ENCODE measurements around the gene CBFA2T2.

CBFA2T2 gene

DNA sequence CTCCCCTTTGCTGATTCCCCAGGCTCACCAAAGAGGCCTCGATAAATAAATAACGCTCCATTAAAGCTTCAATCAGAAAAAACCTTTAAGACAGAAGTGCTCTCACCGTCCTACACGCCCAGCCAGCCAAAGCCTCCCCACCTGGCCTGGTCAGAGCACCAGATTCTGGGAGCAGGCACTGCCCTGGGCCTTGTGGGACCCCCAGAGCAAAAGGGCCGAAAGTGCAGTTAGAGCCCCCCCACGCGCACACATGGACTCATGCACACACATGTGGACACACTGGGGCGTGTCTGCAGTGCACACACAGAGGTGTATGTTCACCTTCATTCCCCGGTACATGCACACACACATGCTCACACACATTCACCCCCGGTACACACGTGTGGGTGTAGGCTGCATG, 186.2 kb downstream of the CBFA2T2 start:
- no peak for DNase-seq
- intact Hi-C loops (cut with DNase I), result no loop called here

DNA sequence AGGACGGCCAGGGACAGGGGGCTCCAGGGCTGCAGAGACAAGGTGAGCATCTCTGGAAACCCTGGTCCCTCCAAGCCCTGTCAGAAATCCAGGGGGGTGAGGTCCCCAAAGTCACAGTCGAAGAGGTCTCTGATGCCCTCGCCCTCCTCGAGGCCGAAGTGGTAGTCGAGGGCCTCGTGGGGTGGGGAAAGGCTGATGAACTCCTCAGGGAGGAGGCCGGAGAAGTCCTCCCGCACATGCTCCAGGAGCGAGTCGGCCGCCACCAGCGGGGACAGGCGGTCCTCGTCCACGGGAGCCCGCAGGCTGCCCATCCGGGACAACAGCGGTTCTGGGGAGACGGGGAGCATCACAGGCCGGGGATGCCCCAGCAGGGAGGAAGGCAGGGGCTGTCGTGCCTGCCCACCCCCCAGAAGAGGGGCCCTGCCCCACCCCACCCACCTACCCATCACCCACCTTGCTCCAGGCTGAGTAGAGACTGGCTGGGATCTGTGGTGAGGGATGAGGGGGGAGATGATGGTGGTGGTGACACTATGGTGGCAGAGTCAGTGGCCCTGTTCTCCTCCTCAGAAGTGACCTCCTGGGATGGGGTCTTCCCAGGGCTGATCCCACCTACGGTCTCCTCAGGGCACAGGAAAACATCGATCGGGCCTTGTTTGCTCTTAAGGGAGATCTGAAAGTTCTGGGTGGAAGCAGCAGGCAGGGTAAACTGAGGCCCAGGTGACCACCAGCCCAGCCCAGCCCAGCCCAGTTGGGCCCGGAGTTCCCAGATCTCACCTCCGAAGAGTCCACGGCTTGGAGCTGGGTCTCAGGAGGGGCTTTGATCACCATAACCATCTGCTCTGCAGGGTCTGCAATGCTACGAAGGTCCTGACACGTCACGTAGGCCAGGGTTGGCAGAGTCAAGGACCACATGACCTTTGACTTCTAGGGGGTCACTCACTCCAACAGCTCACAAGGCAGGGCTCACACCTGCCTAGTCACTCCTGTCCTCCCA, 187.1 kb downstream of the CBFA2T2 start:
- no peak for DNase-seq
- intact Hi-C loops (cut with DNase I), result no loop called here

DNA sequence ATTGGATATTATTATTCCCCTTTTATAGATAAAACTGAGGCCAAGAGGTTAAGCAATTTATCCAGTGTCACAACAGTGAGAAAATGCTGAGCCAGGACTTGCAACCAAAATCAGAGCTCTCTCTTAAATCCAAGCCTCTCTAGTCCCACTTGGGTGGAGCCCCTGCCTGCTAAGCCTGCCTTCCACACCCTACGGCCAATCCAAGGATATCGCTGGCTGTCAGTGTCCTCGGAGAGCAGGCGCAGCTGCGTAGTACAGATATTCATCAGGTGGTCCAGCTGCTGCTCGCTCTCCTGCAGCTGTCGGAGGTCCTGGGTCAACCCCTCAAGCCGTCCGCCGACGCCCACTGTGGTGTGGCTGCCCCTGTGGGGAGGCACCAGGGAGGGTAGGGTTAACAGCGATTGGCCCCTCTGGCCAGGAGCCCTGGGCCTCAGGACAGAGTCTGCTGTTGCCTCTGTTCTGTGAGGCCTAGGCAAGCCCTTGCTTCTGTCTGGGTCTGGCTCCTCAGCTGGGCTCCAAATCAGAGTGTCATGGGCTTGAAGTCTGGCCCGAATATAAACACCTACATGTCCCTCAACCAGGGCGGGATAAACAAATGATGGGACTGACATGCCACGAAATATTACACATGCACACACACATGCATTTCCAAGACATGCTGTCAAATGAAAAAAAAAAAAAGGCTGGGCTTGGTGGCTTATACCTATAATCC, 188.3 kb downstream of the CBFA2T2 start:
- DNase-seq, result no peak
- intact Hi-C loops (cut with DNase I), result no loop called here

- intact Hi-C loops (cut with DNase I), result no loop called here
- DNase-seq, result no peak
Observed at GRCh38 chr20:33679758-33680485, 190.0 kb downstream of the CBFA2T2 start.

DNA sequence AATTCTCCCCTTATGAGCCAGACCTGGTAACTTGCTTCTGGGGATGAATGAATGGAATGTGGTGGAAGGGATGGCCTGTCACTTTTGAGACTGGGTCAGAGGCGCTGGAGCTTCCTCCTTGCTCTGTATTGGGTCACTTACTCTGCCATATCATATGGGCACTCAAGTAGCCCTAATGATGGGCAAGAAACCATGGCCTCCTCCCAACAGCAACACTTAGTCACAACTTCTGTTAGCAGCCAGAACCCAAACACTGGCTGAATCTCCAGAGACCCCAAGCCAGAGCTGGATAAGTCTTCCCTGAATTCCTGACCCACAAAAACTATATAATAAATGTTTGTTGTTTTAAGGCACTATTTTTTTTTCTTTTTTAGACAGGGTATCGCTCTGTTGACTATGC, 190.8 kb downstream of the CBFA2T2 start:
- no peak for DNase-seq
- intact Hi-C loops (cut with DNase I), result no loop called here

- no peak for DNase-seq
- intact Hi-C loops (cut with DNase I), result no loop called here
Observed at GRCh38 chr20:33681288-33681687, 191.4 kb downstream of the CBFA2T2 start.

- no peak for DNase-seq
- intact Hi-C loops (cut with DNase I), result no loop called here
Observed at GRCh38 chr20:33681728-33682353, 191.9 kb downstream of the CBFA2T2 start.

- no peak for DNase-seq
- intact Hi-C loops (cut with DNase I), result no loop called here
Observed at GRCh38 chr20:33684533-33685327, 194.8 kb downstream of the CBFA2T2 start.

- intact Hi-C loops (cut with DNase I), result loop anchor here (2.0 kb wide), 1 partner anchor 45 kb away; the partner anchor contains the start of gene ZNF341
- DNase-seq, result no peak
Observed at GRCh38 chr20:33685328-33686099, 195.6 kb downstream of the CBFA2T2 start.

DNA sequence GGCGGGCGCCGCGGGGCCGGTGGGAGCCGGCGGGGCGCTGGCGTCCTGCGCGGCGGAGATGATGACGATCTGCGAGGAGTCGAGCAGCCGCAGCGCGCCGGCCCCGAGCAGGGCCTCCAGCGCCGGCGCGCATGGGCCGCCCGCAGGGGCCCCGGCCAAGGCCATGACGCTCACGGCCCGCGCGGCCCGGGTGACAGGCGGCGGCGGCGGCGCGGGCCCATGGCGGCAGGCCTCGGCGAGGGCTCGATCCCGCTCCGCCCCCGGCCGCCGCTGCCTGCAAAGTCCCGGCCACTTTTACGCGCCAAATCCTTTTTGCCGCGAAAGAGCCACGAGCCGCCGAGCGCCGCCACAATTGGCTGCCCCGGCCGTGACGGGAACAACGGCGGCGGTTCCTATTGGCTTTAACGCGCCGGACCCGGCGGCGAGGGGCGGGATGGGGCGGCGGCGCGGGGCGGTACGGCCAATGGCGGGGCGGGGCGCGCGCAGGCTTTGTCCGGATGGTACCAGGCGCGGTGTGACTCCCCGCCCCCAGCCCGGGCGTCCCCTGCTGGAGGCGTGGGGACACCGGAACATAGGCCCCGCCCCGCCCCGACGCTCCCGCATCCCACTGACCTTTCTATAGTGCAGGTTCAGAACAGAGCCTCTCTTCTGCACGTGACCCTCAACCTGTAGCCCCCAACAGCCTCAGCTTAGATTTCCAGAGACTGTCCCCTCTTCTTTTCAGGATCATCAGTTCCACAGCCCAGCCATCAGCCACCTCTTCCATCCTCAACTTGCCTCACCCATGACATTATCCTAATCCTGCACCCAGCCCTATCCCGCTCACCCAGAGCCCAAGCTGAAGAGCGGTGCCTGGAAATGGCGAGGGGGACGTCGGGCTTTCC, 196.4 kb downstream of the CBFA2T2 start, which contains the start of gene E2F1:
E2F1 (minus strand) TSS at position 286 of the 884 bp plus-strand sequence; CDS start at position 165, 121 bp downstream.
- intact Hi-C loops (cut with DNase I), result loop anchor here (2.0 kb wide), 1 partner anchor 44 kb away; the partner anchor contains the start of gene ZNF341
- DNase-seq, result peak; percentile 87 to 99 (median 97)

DNA sequence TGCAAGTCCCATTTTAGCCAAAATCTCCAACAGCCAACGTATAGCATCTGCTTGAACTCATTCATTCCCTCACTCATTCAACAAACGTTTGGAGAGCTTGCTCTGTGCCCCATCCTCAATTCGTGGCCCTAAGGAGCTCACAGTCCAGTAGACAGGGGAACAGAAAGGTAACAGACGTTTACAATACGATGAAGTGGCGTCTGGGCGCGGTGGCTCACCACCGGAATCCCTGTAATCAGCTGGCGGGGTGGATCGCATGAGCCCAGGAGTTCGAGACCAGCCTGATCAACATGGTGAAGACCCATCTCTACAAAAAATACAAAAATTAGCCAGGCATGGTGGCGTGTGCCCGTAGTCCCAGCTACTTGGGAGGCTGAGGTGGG, 197.1 kb downstream of the CBFA2T2 start:
- DNase-seq, result no peak
- intact Hi-C loops (cut with DNase I), result loop anchor here (2.0 kb wide), 1 partner anchor 44 kb away; the partner anchor contains the start of gene ZNF341

DNA sequence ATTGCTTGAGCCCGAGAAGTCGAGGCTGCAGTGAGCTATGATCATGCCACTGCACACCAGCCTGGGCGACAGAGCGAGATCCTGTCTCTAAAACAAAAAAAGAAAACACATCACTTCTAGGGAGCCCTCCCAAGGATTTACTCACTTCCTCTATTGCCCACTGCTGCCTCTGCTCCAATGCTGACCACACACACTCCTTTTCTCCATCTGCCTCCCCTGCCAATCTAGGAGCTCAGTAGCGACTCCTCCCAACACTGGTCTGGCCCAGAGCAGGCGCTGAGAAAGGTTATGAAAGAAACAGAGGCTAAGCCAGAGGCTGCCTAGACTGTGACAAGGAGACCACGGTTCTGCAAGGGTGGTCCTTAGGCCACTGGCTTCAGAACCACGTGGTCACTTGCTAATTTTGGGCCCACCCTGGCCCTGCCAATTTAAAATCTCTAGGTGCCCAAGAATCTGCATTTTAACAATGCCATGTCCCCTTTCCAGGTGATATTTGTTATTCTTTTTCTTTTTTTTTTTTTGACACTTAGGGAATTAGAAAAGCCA, 197.5 kb downstream of the CBFA2T2 start:
- DNase-seq, result no peak
- intact Hi-C loops (cut with DNase I), result loop anchor here (2.0 kb wide), 1 partner anchor 43 kb away; the partner anchor contains the start of gene ZNF341

- intact Hi-C loops (cut with DNase I), result loop anchor here (2.0 kb wide), 1 partner anchor 43 kb away; the partner anchor contains the start of gene ZNF341
- DNase-seq, result no peak
Observed at GRCh38 chr20:33687993-33688937, 198.4 kb downstream of the CBFA2T2 start.

GRCh38 chr20:33688938-33689424, 199.1 kb downstream of the CBFA2T2 start:
- intact Hi-C loops (cut with DNase I), result no loop called here
- no peak for DNase-seq

DNA sequence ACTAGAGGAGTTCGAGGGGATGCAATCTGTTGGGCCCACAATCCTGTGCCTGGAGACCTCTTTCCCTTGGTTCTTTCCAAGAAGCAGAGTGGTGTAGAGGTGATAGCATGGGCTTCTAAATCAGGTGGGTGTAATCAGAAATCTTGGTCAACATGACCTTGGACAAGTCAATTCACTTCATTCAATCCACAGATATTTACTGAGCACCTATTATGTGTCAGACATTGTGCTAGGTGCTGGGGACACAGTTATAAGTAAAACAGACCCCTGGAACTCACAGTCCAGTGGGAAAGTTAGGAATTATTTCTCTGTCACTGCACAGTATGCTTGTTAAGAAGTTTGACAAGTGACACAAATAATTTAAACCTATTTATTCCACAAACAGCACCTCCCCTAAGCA, 199.6 kb downstream of the CBFA2T2 start:
- intact Hi-C loops (cut with DNase I), result no loop called here

More for the DNA sequence above, 199.6 kb downstream of the CBFA2T2 start:
- DNase-seq, result no peak
